Eye (tissue), 1 donor: ENCODE results near the gene AGBL1.
"Not testable (repeated sequence)": the region's sequence is repeated elsewhere in the genome, so short reads cannot be mapped to it uniquely, and the experiment has no call there.

Experiments used
- DNase-seq: peaks from one replicate; pipeline ENCODE4 v3.0.0-alpha.2; 2015

AGBL1 gene

DNA sequence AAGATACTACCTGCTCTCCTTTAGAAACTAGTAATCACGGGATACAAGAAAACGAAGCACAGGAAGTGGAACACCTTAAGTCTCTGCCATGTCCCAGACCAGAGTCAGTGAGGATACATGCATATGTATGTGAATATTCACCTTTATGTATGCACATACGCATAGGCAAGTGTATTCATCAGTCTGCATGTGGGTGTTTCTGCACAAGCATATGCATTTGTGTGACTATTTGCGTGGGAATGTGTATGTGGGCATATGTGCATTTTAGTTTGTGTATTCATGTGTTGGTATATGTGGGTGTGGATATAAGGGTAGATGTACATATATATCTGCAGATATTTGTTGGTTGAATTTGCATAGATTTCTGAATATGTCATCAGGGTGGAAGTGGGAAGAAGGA lies 889.7 kb downstream of the AGBL1 start:
- DNase-seq = no peak

DNA sequence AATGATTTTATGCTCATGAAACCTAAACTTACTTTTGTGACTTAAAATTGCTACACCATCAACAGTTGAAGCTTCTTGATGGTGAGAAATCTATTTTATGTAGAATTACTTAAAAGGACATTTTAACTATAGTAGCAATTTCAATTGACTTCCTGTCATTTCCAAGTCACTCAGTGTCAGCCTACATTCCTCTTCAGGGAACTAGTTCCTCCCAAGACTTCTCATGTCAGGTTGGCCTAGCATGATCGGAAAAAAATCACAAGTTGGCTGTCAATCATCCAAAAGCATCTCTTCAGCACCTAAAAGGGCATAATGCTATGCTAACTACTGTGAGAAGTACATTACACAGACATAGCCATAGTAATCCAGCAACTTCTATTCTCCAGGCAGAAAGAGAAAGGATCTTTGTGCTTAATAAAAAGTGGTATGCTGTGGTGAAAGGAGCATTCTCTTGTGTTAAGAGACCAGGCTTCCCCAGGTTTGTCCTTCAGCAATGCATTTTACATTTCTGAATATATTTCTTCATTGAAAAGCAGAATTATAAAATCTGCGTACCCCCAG lies 893.7 kb downstream of the AGBL1 start:
- DNase-seq = peak; percentile 22

- DNase-seq = no peak
These were observed 908.4 kb downstream of the AGBL1 start for GRCh38 chr15:86988033-86988432.

DNA sequence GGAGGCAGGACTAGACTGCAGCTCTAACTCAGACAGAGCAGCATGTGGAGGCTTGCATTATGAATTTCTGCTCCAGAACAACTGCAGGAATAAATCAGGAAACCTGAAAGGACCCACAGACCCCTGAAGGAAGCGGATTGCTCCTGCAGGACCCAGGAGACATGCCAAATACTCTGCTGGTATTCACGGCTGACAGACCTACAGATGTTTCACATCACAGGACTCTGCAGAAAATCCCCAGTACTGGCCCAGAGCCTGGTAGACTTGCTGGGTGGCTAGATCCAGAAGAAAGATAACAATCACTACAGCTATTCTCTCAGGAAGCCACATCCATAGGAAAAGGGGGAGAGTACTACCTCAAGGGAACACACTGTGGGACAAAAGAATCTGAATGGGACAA lies 942.1 kb downstream of the AGBL1 start:
- DNase-seq = no peak

DNA sequence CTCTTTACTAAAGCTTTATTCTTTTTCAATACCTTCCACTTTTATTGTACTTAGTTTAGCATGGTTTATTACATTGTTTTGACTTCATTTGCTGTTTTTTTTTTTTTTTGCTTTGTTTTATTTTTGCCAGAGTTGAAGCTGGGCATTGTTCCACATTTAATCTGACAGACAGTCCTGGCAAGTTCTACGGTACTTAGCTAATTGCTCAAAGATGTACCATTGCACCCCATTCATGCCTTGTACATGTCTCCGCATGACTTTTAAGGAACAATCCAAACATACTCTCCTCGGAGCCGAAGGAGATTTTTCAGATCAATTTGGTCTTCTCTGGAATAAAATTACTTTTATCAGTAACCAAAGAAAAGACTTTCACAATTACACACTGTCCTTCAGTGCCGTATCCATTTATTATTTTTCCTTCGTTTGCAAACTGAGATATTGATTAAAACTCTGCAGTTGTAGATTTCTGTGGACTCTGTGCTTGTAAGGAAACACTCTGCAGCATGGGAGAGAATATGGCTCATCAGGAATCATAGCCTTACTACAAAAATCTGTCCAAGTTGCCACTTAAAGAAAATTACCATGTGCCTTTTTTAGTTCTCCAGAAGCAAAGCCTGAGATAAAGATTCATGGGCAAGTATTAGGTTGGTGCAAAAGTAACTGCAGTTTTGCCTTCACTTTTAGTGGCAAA lies 952.0 kb downstream of the AGBL1 start:
- DNase-seq = no peak

DNA sequence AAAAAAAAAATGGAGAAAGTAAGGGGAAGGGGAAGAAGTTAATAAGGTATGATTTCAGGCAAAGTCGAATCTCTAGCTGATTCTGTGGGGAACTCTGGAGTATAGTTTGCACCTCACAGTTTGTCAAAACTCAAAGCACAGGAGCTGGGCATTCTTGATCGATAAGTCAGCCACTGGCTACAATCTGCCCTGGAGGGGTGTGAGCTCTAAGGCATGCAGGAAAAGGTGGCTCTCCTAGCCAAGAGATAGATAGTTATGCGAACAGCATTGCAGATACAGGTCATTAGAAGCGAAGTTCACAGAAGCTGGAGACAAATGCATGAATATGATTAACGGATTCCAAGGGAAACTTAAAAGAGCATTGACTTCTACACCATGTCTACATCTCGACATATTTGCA lies 952.6 kb downstream of the AGBL1 start:
- DNase-seq = no peak

GRCh38 chr15:87033056-87033455 lies 953.4 kb downstream of the AGBL1 start:
- peak; percentile 10 for DNase-seq

DNA sequence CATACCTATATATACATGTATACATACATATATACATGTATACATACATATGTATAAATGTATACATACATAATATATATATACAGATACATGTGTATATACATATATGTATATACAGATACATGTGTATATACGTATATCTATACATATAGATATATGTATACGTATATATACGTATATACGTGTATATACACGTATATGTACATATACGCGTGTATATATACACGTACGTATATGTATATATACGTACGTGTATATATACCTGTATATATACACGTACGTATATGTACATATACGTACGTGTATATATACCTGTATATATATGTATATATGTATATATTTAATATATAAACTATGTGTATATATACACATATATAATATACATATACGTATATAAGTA lies 955.2 kb downstream of the AGBL1 start:
- no peak for DNase-seq

GRCh38 chr15:87038404-87038803 lies 958.7 kb downstream of the AGBL1 start:
- no peak for DNase-seq

DNA sequence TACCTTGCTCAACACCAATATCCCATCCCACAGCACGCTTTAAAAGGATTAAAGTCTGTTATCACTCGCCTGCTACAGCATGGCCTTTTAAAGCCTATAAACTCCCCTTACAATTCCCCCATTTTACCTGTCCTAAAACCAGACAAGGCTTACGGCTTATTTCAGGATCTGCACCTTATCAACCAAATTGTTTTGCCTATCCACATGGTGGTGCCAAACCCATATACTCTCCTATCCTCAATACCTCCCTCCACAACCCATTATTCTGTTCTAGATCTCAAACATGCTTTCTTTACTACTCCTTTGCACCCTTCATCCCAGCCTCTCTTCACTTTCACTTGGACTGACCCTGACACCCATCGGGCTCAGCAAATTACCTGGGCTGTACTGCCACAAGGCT lies 962.9 kb downstream of the AGBL1 start:
- not testable (repeated sequence) for DNase-seq

GRCh38 chr15:87045746-87046145 lies 966.1 kb downstream of the AGBL1 start:
- no peak for DNase-seq

DNA sequence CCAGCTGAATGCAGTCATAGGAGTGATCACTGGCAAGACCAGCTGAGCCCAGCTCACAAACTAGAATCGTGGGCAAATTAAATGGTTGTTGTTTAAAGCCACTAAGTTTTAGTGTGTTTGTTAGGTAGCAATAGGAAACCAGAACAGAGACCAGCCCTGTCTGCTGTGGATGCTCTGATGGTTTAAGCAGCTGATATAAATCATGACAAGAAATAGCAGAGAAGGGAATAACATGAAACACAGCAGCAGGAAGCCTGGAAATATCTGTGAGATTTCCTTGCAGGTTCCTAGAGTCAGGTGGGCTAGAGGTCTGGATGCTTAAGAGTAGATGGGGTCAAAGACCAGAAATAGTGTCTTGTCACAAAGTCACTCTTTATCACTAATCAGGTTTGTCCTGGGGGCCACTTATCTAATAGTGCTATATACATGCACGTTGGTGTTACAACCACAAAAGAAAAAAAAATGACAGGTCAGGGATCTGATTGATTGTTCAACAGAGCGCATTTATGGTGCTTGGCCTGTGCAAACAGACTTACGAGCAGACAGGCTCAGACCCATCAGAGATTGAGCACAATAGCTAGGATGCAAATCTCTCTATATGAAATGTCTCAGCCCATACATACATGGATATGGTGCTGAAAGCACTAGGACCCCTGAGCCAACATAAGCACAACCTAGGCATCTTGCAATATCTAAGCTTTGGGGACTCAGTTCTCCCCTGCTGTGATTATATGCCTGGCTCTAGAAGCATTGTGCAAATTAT lies 967.7 kb downstream of the AGBL1 start:
- peak; percentile 61 for DNase-seq
